Epithelial cell of prostate (primary cell): Measurements from ENCODE around the gene IPO4.

Experiments used
- DNase-seq: peaks from one replicate; pipeline ENCODE4 v3.0.0-alpha.2; 2011; ENCODE audit warnings: low read depth, low spot score
- H3K27ac ChIP-seq: fragments of 450-650 bp; 2 replicates; pipeline ENCODE4 v1.5.1; 2017; ENCODE audit warnings: mild to moderate bottlenecking

Gene IPO4

DNA sequence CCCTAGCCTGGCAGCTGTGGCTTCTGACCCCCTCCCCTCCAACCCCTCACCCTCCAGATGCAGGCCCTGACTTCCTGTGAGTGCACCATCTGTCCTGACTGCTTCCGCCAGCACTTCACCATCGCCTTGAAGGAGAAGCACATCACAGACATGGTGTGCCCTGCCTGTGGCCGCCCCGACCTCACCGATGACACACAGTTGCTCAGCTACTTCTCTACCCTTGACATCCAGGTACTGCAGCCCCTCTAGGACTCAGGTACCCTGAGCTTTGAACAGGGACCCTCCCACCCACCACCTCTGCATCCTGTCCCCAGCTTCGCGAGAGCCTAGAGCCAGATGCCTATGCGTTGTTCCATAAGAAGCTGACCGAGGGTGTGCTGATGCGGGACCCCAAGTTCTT is 33.5 kb downstream of the IPO4 start:
- no peak overlapping the region for H3K27ac ChIP-seq
- DNase-seq: no peak

DNA sequence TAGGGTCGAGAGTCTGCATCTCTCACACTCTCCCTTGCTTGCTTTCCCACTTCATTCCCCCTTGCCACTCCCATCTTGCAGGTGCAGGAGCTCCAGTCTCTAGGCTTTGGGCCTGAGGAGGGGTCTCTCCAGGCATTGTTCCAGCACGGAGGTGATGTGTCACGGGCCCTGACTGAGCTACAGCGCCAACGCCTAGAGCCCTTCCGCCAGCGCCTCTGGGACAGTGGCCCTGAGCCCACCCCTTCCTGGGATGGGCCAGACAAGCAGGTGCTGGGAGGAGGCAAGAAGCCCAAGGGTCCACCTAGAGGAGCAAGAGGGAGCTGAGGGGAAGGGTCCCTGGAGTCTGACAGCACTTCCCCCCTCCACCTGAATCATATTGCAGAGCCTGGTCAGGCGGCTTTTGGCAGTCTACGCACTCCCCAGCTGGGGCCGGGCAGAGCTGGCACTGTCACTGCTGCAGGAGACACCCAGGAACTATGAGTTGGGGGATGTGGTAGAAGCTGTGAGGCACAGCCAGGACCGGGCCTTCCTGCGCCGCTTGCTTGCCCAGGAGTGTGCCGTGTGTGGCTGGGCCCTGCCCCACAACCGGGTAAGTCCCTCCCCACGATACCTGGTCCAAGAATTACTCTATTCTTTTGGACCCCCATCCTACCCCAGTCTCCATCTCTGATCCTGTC is 37.1 kb downstream of the IPO4 start:
- no peak for DNase-seq
- H3K27ac ChIP-seq: no peak overlapping the region

- DNase-seq: no peak
- H3K27ac ChIP-seq: no peak overlapping the region
Observed at GRCh38 chr14:24150993-24151392, 37.6 kb downstream of the IPO4 start.

GRCh38 chr14:24150567-24150966 is 38.0 kb downstream of the IPO4 start:
- no peak for DNase-seq
- no peak overlapping the region for H3K27ac ChIP-seq

DNA sequence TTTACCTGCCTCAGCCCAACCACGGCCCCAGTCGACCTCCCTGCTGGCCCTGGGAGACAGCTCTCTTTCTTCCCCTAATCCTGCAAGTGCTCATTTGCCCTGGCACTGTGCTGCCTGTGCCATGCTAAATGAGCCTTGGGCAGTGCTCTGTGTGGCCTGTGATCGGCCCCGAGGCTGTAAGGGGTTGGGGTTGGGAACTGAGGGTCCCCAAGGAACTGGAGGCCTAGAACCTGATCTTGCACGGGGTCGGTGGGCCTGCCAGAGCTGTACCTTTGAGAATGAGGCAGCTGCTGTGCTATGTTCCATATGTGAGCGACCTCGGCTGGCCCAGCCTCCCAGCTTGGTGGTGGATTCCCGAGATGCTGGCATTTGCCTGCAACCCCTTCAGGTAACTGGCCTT is 38.6 kb downstream of the IPO4 start:
- no peak overlapping the region for H3K27ac ChIP-seq
- DNase-seq: no peak

DNA sequence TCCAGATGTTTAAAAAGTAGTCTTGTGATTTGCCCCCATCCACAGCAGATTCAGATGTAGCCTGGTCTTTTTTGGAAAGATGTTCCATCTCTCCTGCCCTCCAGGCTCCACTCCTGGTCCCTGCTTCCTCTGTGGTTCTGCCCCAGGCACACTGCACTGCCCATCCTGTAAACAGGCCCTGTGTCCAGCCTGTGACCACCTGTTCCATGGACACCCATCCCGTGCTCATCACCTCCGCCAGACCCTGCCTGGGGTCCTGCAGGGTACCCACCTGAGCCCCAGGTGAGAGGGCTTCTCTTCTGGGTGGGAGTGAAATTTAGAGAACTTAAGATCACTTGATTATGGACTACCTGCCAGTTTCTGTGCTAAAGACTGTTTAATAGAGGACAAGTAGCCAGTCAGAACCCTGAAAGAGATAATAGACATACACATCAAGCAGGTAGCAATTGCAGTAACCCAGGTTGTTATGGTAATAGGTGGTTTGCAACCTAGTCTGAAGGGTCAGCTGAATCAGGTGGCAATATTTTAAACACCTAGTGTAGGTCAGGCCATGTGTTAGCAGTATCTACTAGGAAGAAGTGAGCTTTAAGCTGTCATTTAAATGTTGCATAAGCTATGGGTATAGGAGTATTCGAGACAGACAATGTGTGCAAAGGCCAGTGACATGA is 39.2 kb downstream of the IPO4 start:
- no peak overlapping the region for H3K27ac ChIP-seq
- no peak for DNase-seq

GRCh38 chr14:24147761-24148428 is 40.7 kb downstream of the IPO4 start:
- peak overlapping the region; percentile 89 for H3K27ac ChIP-seq
- no peak for DNase-seq

DNA sequence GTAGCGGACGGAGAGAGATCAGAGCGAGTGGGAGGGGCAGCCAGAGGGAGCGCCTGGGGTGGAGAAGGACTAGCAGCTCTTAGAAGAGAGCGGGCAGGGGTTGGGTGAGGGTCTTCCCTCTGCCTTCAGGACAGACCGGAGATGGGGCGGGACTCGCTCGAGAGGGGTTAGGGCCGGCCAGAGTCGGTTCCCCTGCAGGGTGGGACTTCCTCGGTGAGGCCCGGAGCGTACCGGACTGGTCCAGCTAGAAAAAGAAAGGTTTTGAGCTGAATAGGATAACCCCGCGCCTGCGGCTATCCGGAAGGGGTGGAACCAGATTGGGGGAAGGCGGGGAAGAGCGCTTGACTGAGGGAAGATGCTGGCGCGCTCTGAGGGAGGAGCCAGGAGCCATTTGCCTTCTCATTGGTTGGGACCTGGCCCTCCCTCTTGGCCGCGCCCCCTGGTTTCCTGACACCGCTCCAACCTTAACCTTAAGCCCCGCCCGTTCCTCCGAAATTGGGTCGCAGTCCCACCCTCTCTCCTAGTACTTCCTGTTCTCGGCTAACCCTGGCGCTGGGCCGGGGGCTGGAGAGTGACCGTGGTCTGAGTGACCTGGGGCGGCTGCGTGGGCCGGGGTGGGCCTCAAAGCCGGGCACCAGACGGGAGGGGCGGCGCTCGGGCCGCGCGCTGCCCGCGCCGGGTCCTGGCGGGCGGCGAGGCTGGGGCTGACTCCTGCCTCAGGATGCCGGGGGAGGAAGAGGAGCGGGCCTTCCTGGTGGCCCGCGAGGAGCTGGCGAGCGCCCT is 41.4 kb downstream of the IPO4 start, which contains the start of gene RNF31:
RNF31 (plus strand) TSS at position 521 of the 783 bp plus-strand sequence; CDS start at position 722, 201 bp downstream.
- peak within 1 kb of the TSS; percentile 89 for H3K27ac ChIP-seq
- peak; percentile 93 for DNase-seq

GRCh38 chr14:24146453-24146977 is 42.1 kb downstream of the IPO4 start, which contains the start of gene PSME2:
PSME2 (minus strand) TSS chr14:24146610; CDS start chr14:24146581, 29 bp downstream.
- peak; percentile 80 for DNase-seq
- peak within 1 kb of the TSS; percentile 89 for H3K27ac ChIP-seq

DNA sequence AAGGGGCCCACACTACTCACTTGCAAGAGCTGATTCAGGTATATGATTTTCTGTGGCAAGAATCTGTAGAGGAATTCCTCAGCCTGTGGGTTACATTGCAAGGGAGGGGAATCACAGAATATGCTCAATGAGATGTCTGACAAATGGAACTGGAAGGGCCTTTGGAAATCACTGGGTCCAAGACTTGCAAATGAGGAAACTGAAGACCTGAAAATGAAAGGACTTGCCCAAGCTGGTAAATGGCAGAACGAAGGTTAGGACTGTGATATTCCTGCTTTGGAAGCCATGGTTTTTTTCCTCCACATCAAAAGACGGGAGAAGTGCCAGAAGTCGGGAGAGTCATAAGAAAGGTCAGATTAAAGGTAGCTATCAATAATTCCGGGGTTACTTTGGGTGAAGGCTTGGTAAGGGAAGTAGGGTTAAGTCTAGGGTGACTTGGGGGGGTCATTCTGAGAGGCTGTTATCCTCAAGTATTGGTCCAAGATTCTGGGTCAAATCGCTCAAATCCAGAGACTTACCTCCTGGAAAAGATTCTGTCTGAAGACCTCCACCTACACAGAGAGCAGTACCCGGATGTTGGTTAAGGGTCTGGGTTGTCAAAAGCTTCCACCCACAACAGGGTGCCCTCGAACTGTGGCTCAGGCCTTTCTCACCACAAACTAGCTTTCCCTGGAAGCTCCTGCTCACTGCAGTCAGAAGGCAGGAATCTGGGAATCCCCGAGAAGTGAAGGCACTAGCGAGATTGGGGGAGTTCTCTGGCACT is 42.7 kb downstream of the IPO4 start:
- peak overlapping the region; percentile 89 for H3K27ac ChIP-seq
- DNase-seq: no peak

GRCh38 chr14:24145219-24145618 is 43.4 kb downstream of the IPO4 start:
- no peak for DNase-seq
- no peak overlapping the region for H3K27ac ChIP-seq

DNA sequence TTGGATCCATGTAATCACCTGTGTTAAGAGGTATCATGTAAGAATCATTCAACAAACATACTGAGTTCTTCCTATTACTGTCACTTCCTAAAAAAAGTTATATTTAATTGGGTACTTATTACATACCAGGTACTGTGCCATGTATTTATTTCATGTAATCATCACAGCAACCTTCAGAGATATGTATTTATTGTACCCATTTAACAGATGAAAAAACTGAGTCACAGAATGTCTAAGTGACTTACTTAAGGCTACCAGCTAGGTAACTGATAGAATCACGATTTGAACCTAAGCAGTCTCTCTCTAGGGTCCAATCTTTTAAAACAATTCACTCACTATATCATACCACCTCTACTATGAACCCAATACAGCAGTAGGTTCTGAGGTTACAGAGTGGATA is 44.2 kb downstream of the IPO4 start:
- H3K27ac ChIP-seq: no peak overlapping the region
- DNase-seq: no peak

- no peak overlapping the region for H3K27ac ChIP-seq
- DNase-seq: no peak
Observed at GRCh38 chr14:24143511-24143910, 45.1 kb downstream of the IPO4 start.

DNA sequence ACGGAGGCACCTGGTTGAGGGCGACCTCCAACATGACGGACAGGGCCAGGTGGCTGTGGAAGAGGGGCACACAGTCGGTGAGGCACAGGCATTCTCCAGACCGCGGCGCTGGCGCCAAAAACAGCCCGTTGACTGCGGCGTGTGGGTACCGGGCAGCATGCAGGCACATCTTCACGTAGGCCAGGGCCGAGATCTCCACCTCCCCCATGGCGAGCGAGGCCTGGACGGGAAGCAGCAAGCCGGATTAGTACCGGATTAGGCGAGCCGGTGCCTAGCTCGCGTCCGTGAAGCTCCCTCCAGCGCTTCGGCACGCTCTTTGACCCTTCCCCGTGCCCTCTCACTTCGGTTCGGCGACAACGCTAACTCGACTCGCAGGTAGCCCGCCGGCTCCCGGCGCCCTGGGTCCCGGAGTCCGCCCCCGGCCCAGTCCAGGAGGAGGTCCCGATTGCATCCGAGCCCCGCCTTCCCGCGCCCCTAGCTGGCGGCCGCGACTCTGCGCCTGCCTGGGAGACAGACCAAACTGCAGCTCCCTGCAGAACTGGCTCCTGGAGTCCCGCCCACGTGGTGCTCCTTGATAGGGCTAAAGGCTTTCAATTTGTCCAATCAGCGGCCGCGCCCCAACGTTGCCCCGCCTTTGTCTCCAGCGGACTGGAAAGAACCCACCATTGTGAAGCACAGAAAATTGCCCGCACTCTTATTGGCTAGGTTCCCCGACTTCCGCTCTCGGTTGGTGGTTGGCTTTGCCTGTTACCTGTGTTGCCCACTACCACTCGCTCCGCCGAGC is 47.3 kb downstream of the IPO4 start, which contains the start of gene EMC9:
EMC9 (minus strand) TSS at position 495 of the 784 bp plus-strand sequence; CDS start at position 208, 287 bp downstream.
- peak; percentile 96 for DNase-seq
- peak within 1 kb of the TSS; percentile 75 for H3K27ac ChIP-seq

DNA sequence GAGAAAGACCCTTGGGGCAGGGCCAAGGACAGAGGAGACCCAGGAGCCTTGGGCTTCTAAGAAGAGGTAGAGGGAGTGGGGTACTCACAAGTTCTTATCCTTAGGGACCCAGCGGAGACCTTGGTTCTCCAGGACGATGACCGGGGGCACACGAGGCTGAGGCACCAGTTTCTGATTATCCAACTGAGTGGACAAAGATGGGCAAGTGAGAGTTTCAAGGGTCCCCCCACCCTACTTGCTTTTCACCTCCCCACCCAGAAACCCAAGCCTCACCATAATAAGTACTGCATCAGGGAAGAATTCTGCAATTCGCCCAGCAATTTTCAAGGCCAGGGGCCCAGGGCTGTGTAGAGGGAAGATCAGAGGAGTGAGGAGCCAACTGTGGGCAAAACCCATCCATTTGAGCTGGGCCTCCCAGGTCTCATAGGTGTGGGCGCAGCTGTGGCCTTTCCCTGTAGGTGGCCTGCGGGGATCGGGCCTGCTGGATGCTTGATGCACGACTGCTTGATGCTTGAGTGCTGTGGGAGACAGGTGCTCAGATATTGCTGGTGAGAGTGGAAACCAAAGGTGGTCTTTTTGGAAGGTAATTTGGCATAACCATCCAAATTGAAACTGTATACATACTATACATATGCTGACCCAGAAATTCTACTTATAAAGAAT is 49.2 kb downstream of the IPO4 start:
- no peak overlapping the region for H3K27ac ChIP-seq
- no peak for DNase-seq

DNA sequence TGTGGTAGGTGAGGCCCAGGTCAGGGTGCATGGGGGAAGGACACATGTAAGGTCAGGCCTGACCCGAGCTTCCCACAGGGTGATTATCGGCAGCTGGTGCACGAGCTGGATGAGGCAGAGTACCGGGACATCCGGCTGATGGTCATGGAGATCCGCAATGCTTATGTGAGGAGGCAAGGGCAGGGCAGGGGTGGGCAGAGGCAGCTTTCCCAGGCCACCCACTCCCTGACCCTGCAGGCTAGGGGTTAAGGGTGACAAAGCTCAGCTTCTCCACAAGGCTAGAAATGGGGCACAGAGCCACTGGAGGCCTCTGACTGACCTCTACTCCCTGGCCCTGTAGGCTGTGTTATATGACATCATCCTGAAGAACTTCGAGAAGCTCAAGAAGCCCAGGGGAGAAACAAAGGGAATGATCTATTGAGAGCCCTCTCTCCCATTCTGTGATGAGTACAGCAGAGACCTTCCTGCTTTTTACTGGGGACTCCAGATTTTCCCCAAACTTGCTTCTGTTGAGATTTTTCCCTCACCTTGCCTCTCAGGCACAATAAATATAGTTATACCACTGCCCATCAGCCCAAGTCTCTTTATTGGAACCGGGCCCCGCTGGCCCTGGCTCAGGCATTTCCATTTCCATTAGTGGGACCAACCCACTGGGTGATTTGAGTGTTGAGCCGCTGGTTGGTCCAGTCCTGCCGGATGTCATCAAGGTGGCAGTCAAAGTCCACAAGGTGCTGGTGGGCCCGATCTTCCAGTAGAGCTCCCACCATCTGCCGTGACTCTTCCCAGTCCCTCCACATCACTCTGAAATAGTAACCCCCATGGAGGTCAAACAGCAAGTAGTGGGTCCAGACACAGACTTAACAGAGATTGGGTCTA is 50.0 kb downstream of the IPO4 start:
- H3K27ac ChIP-seq: no peak overlapping the region
- DNase-seq: no peak
